HG03439 (cell line): ENCODE results near the gene HOXB5.

Source experiments
- ATAC-seq: cut with Tn5 transposase; IDR thresholded peaks from one replicate; pipeline ENCODE4 v1.9.1; 2021; ENCODE audit warnings: mild to moderate bottlenecking, moderate library complexity; ENCODE audit not compliant: unreplicated experiment

HOXB5 gene

GRCh38 chr17:48551596-48552465 is 41.7 kb downstream of the HOXB5 start:
- no peak for ATAC-seq

- ATAC-seq, result no peak
Measured at GRCh38 chr17:48551214-48551555, 42.4 kb downstream of the HOXB5 start.

GRCh38 chr17:48550502-48551213 is 42.9 kb downstream of the HOXB5 start:
- ATAC-seq, result no peak

- ATAC-seq, result no peak
Measured at GRCh38 chr17:48549914-48550501, 43.6 kb downstream of the HOXB5 start.

GRCh38 chr17:48549281-48549630 is 44.3 kb downstream of the HOXB5 start:
- no peak for ATAC-seq

GRCh38 chr17:48548523-48549280 is 44.9 kb downstream of the HOXB5 start:
- ATAC-seq, result no peak

- no peak for ATAC-seq
Measured at GRCh38 chr17:48547808-48548522, 45.6 kb downstream of the HOXB5 start.

GRCh38 chr17:48546924-48547807 is 46.4 kb downstream of the HOXB5 start:
- ATAC-seq, result no peak

- no peak for ATAC-seq
Measured at GRCh38 chr17:48546137-48546923, 47.2 kb downstream of the HOXB5 start.

- ATAC-seq, result no peak
Measured at GRCh38 chr17:48545539-48545938, 48.0 kb downstream of the HOXB5 start.

GRCh38 chr17:48545022-48545375 is 48.6 kb downstream of the HOXB5 start, which contains the start of gene HOXB2:
HOXB2 (minus strand) TSS chr17:48545109; CDS start chr17:48544911, 198 bp downstream.
- ATAC-seq, result no peak

GRCh38 chr17:48544349-48545021 is 49.1 kb downstream of the HOXB5 start:
- ATAC-seq, result no peak

GRCh38 chr17:48543854-48544348 is 49.7 kb downstream of the HOXB5 start:
- ATAC-seq, result no peak

GRCh38 chr17:48543107-48543853 is 50.3 kb downstream of the HOXB5 start:
- ATAC-seq, result no peak

- no peak for ATAC-seq
Measured at GRCh38 chr17:48542698-48543106, 50.9 kb downstream of the HOXB5 start.

GRCh38 chr17:48542114-48542656 is 51.4 kb downstream of the HOXB5 start:
- ATAC-seq, result no peak

- no peak for ATAC-seq
Measured at GRCh38 chr17:48541577-48542113, 51.9 kb downstream of the HOXB5 start.
